ENCODE results near the gene TSSK1B. TPM values are rescaled to one million over a fixed set of nuclear protein-coding genes. Genes with fewer than 3 reads are reported as not detected.
"Not testable (repeated sequence)": the region's sequence is repeated elsewhere in the genome, so short reads cannot be mapped to it uniquely, and the experiment has no call there.

Gene TSSK1B, protein sequence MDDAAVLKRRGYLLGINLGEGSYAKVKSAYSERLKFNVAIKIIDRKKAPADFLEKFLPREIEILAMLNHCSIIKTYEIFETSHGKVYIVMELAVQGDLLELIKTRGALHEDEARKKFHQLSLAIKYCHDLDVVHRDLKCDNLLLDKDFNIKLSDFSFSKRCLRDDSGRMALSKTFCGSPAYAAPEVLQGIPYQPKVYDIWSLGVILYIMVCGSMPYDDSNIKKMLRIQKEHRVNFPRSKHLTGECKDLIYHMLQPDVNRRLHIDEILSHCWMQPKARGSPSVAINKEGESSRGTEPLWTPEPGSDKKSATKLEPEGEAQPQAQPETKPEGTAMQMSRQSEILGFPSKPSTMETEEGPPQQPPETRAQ
- not detected for total RNA-seq
- long read RNA-seq = 0 reads

DNA sequence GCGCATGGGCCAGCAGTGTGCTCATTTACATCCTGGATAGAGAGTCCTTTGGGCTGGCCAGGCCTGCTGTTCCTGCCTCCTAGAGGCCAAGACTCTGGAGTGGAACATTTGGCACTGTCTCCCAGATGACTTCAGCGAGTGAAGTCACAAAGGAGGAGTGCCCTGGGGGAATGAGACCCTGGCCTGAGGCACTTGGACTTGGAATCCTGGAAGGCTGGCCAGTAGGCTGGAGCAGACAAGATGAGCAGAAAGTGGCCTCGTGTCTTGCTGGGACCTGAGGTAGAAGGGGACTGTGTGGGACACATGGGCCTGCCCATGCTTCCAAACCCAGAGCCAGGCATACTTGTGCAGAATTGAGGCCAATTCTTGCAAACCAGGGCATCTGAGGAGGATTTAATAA lies at the start of gene TSSK1B:
TSSK1B (minus strand) TSS at position 101 of the 400 bp plus-strand sequence. CDS start 150 bp downstream, outside the sequence.
- DNase-seq (ENCODE audit: missing footprints) (no peak), ATAC-seq (peak; percentile 18)
- intact Hi-C loops (cut with DNase I) = no loop called here

DNA sequence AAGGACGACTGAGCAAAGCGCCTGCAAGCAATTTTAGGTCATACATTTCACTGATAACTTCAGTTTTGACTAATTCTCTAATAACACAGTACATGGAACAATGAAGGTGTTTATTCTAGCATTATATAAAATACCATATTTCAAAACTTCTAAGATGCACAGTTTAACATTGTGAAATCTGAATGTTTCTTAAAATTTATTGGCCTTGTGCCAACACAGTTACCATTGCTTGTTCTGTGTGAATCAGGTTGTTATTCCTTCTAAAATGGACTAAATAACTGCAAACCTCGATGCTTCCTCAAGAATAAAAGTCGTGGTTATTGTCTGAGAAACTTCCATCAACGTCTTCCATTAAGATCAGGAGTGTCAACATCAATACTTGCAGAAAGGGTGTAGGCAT lies 45.5 kb upstream of the TSSK1B start:
- ATAC-seq = no peak
- no peak for DNase-seq (ENCODE audit: missing footprints)
- intact Hi-C loops (cut with DNase I) = no loop called here

DNA sequence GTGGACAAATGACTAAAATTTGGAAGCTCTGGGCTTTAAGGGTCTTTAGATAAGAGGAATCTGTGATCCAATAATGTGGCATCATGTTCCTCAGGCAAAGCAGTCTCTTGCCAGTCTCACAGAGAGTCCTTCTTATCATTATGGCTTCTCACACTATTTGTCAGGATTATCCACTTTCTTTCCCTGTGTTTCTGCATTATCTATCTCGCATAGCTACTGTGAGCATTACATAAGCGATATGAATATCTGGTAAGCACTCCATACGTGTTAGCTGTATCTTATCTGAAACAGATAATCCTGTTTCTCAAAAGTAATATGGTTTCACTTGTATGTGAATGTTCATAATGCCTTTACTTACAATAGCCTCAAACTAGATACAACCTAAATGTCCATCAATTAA lies 43.9 kb upstream of the TSSK1B start:
- ATAC-seq = no peak
- no peak for DNase-seq (ENCODE audit: missing footprints)
- intact Hi-C loops (cut with DNase I) = no loop called here

DNA sequence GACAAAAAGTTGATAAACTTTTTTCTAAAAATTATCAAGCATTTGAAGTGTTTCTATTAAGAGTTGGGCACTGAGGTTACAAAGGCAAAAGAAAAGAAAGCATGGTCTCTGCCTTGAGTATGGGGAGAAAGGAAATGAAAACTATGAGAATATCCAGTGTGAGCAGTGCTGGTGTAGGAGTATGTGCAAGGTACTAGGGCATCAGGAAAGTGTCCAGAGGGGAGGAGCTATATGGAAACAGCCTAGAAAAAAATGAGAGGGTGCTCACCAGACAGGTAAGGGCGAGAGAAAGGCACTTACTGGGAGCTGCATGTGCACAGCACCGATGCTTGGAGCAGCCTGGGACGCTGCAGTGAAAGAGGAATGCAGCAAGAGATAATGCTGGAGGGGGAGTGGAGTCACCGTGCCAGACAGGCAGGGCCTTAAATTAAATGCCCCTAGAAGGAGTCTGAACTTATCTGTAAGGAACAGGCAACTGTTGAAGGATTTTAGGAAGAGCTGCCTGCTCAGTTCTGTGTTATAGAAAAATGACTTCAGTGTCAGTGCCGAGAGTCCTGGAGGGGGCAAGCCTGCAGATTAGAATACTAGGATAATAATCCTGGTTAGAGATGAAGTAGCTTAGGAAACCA lies 39.4 kb upstream of the TSSK1B start:
- DNase-seq (ENCODE audit: missing footprints) = no peak
- peak; percentile 20 for ATAC-seq
- intact Hi-C loops (cut with DNase I) = no loop called here

DNA sequence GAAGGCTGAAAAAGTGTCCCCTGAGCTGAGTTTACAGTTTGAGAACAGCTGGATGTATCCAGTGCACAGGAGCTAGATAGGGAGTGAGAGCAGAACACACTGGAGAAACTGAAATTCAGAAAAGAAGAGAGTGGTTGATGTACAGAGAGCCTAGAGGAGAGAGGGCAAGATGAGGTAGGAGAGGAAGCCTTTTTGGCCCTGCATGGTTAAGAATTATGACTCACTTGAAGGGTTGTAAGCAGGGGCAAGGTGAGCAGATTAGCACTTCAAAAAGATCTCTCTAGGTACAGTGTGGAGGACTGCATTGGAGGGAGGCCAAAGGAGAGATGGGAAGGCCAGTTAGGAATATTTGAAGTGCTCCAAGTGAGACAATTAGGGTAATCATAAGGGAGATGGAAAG lies 28.2 kb upstream of the TSSK1B start:
- ATAC-seq (no peak), DNase-seq (ENCODE audit: missing footprints) (no peak)
- intact Hi-C loops (cut with DNase I) = no loop called here

DNA sequence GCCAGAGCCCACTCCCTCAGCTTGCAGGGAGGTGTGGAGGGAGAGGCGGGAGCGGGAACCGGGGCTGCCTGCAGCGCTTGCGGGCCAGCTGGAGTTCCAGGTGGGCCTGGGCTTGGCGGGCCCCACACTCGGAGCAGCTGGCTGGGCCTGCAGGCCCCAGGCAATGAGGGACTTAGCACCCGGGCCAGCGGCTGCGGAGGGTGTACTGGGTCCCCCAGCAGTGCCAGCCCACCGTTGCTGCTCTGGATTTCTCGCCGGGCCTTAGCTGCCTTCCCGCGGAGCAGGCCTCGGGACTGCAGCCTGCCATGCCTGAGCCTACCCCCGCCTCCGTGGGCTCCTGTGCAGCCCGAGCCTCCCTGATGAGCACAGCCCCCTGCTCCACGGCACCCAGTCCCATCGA lies 22.3 kb upstream of the TSSK1B start:
- ATAC-seq; intact Hi-C loops (cut with DNase I); DNase-seq (ENCODE audit: missing footprints): not testable (repeated sequence)

DNA sequence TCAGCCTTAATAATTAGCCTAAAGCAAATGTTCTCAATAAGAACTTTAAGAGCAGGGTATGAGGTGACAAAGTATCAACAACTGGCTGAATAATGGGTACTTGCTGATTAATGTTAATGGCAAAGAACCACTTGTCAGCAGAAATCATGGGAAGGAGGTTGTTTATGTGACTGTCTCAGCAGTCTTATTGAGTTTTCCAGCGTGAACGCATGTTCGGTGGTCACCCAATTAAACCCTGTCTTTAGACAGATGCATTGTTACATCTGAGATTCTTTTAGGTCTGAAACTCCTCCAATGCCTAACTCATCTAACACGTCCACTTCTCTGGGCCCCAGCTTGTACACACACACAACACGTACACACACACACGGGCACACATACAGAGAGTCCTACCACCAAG lies 18.2 kb upstream of the TSSK1B start:
- no peak for ATAC-seq
- intact Hi-C loops (cut with DNase I) = no loop called here

DNA sequence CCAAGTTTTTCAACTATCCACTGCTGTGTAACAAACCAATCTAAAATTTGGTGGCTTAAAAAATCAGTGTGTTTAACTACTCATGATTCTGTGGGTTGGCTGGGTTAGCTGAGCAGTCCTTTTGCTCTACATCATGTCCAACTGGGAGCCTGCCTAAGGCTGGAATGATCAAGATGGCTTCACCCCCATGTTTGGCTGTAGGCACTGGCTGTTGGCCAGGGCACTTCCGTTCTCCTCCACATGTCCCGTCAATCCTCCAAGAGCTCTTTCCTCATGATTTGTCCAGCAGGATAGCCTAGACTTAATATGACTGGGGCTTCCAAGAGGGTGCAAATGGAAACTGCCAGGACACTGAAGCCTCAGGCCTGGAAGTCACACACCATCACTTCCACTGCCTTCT lies 17.0 kb upstream of the TSSK1B start:
- intact Hi-C loops (cut with DNase I) = no loop called here
- ATAC-seq (no peak), DNase-seq (ENCODE audit: missing footprints) (no peak)

More for the DNA sequence above, 18.2 kb upstream of the TSSK1B start:
- no peak for DNase-seq (ENCODE audit: missing footprints)

DNA sequence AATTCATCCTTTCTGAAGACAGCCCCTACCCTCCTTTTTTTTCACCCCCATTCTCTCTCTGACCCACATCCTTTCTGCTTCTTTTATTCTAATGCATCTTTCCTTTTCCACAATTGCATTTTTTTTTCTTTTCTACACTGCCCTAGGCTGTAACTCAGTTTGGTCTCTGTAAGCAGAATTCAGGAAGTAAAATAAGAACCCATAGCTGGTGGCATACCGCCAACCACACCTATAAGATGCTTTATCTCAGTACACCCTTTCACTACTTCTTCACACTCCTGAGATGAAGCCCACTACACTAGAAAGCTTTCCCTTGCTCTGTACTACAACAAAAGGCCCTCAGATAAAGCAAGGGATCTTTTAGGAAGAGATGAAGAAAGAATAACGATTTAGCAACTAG lies 16.1 kb upstream of the TSSK1B start:
- intact Hi-C loops (cut with DNase I) = no loop called here
- ATAC-seq (no peak), DNase-seq (ENCODE audit: missing footprints) (no peak)

DNA sequence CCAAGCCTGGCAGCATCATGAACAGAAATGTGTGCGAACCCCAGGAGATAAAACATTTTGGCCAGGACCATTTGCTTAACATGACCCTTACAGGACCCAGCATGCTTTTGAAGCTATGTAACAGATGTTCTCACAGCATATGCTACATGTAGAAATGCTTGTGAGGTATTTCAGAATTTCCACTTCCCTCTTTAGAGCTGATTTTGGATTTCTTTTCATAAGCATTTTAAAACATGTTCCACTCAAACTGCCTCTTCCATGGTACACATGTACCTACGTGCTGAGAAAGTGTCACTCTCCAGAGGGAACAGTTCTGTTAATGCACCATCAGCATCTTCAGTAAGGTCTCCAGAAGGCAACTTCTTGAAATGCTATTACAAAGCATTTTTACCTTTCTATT lies 15.7 kb upstream of the TSSK1B start:
- intact Hi-C loops (cut with DNase I) = no loop called here

DNA sequence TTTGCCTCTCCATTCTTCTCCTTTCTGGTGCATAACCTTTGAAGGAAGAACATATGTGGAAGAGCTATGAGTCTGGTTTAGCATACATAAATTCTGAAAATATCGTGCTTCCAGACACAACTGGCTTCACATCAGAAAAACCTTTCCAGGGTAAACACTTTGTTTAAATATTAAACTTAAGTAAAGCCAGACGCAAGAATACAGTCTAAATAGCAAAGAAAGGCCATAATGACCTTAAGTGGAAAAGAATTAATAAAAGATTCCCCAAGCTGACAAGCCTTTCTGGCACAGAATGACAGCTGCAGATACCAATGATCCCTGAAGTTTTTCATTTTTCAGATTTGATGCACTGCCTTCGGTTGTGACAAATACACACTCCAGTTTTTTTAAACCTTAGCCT lies 13.5 kb upstream of the TSSK1B start:
- intact Hi-C loops (cut with DNase I) = no loop called here
- DNase-seq (ENCODE audit: missing footprints) (no peak), ATAC-seq (no peak)

More for the DNA sequence above, 15.7 kb upstream of the TSSK1B start:
- DNase-seq (ENCODE audit: missing footprints) (no peak), ATAC-seq (no peak)

DNA sequence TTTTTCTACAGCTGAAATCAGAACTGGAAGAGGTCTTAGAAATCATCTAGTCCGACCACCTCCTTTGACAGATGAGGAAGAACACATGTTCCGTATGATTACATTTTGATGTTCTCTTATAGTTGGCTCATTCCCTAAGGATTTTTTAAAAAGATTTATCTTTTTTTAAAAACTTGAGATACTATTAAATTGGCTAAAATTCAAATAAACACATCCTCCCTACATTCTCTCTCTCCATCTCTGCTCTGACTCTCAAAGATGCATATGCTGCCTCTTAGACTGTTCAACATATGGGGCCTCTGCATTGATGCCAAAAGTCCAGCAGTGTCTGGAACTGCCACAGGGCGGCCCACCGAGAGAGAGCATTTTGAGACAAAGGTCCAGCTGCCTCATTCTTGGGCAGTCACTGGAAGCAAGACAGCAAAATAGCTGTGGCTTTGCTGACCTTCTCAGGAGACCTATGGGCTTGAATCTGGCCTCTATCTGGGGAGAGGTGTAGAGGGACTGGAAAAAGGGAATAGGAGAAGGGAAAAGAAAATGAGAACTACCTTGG lies 12.8 kb upstream of the TSSK1B start:
- no peak for DNase-seq (ENCODE audit: missing footprints)
- ATAC-seq = no peak
- intact Hi-C loops (cut with DNase I) = no loop called here

DNA sequence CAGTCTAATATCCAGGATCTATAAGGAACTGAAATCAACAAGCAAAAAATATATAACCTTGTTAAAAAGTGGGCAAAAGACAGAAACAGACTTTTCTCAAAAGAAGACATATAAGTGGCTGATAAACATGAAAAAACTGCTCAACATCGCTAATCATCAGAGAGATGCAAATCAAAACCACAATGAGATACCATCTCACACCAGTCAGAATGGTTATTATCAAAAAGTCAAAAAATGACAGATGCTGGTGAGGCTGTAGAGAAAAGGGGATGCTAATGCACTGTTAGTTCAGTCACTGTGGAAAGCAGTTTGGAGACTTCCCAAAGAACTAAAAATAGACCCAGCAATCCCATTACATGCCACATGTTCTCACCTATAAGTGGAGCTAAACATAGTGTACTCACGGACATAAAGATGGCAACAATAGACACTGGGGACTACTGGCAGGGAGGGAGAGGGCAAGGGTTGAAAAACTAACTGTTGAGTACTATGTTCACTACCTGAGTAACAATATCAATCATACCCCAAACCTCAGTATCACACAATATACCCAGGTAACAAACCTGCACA lies 11.7 kb upstream of the TSSK1B start:
- no peak for DNase-seq (ENCODE audit: missing footprints)
- intact Hi-C loops (cut with DNase I) = no loop called here
- ATAC-seq = peak; percentile 79

DNA sequence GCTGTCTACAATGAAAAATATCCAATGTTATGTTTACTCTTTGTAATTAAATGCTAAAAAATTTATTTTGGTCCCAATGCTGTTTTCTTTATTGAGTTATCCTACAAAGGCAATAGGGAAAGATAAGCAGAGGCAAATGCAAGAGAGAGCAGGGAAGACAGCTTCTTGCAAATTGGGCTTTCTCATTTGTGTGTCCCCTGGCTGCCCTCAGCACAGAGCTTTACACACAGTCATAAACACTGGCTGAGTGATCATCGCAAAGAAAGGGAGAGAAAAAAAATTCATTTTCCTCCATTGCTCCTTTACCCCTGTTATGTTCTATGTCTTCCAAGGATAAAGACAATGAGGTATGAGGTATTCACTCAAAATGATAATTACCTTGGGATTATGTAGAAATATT lies 2.3 kb upstream of the TSSK1B start:
- DNase-seq (ENCODE audit: missing footprints) (no peak), ATAC-seq (no peak)
- intact Hi-C loops (cut with DNase I) = no loop called here

DNA sequence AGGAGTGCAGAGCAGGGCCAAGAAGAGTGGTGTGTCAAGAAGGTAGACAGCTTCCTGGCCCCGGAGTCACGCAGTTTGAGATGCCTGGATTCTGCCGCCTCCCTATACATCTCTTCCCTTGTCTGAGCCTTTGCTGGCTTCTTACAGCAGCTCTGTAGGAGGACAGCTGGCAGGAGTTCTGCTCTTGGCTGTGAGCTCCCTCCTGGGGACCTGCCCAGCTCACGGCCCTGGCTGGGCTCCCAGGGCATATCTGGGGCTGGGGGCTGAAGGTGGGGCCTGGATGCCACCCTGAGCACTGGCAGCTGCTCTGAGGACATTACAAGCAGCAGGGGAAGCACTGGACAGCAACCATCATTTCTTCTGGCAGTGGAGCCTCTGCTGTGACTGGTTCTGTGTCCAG lies 786 bp upstream of the TSSK1B start:
- intact Hi-C loops (cut with DNase I) = no loop called here
- no peak for DNase-seq (ENCODE audit: missing footprints)
- peak; percentile 84 for ATAC-seq

DNA sequence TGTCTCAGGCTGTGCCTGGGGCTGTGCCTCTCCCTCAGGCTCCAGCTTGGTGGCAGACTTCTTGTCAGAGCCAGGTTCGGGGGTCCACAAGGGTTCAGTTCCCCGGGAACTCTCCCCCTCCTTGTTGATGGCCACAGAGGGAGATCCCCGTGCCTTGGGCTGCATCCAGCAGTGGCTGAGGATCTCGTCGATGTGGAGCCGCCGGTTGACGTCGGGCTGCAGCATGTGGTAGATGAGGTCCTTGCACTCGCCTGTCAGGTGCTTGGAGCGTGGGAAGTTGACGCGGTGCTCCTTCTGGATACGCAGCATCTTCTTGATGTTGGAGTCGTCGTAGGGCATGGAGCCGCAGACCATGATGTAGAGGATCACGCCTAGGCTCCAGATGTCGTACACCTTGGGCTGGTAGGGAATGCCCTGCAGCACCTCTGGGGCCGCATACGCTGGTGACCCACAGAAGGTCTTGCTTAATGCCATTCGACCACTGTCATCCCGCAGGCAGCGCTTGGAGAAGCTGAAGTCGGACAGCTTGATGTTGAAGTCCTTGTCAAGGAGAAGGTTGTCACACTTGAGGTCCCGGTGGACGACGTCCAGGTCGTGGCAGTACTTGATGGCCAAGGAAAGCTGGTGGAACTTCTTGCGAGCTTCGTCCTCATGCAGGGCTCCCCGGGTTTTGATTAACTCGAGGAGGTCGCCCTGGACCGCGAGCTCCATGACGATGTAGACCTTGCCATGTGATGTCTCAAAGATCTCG lies 752 bp downstream of the TSSK1B start:
- intact Hi-C loops (cut with DNase I) = no loop called here
- no peak for ATAC-seq
- DNase-seq (ENCODE audit: missing footprints) = no peak

DNA sequence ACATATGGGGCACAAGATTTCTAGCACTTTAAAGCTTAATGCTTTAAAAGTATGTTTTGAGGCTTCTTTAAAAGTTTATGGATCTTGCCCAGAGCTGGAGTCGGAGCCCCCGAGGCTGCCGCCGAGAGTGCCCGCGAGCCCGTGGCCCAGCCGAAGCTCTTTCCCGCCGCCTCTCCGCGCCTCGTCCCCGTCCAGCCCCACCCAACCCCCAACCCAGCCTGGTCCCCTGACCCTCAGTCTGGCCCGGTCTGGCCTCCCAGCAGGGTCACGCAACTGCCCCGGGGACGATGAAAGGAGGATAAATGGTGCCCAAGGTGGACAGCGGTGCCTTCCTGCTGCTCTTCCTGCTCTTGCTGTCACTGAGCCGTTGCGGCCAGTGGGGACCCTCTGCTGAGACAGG lies 1.7 kb downstream of the TSSK1B start:
- DNase-seq (ENCODE audit: missing footprints) = no peak
- ATAC-seq = no peak
- intact Hi-C loops (cut with DNase I) = no loop called here

DNA sequence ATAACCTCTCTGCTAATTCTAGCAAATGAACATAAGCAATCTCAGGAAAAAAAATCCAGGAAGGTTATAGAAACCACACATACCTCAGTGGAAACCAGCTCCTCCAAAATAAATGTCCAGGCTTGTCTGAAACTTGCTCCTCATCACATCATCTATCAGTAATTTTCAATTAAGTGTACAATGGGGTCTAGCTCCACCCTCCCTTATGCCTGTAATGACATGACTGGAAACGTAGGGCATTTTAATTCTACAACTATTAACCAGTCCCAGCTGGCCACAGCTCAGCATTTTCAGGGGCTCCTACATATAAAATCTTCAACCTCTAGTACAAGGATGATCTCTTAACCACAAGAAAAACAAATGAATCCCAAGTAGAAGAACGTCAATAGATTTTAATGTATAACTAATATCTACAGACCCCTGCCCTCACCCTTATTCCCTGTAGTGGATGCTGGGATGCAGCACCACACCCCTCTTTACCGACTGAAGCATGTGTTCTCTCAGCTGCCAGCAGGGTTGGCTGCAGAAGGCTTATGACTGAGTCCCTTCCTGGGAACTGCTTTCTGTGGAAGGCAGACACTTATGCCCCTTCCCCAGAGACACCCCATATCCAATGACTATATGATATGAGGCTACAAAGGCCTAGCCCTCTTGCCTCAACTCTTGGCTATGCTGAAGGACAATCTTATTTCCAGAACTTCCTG lies 6.8 kb downstream of the TSSK1B start:
- ATAC-seq = no peak
- intact Hi-C loops (cut with DNase I) = no loop called here
- DNase-seq (ENCODE audit: missing footprints) = no peak

DNA sequence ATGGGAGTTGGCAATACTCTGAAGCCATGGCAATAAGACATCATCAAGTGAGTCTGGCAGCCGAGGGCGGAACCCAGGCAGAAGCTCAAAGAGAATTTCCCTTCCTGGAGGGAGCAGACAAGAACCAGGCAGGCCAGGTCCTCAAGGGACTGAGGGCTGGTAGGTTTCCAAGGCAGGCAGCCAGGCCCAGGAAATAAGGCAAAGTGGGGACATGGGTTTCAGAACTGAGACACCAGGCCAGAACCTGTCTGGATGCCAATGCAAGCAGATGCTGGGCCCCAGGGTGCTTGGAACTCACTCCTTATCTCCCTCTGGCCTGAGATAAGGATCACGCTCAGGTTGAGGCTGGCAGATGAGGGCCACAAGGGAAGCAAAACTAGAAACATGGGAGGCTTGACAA lies 8.9 kb downstream of the TSSK1B start:
- intact Hi-C loops (cut with DNase I) = no loop called here
- DNase-seq (ENCODE audit: missing footprints) (no peak), ATAC-seq (peak; percentile 44)

Measured in Right ventricle myocardium inferior (tissue), 1 donor.